ENCODE data around the gene RASSF3. TPM values are rescaled to one million over a fixed set of nuclear protein-coding genes. Genes with fewer than 3 reads are reported as not detected.
"Not testable (repeated sequence)": the region's sequence is repeated elsewhere in the genome, so short reads cannot be mapped to it uniquely, and the experiment has no call there.

RASSF3 gene
- total RNA-seq, 1 donor from 2014 or later = 35.8 TPM

DNA sequence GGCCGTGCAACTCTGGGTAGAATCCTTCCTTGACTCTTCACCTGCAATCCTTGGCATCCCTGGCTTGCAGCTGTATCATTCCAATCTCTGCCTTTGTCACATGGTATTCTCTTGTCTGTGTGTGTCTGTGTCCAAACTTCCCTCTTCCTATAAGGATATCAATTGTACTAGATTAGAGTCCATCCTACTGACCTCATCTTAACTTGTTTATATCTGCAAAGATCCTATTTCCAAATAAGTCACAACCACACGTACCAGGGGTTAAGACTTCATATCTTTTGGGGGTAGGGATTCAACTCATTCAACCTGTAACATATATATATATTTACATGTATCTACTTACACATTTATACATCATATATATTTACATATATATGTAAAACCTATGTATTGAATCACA lies 29.6 kb upstream of the RASSF3 start:
- DNase-seq (ENCODE audit: low spot score) = no peak
- peaks cover 12% of the 10 kb centered on the region for H3K4me1 Mint-ChIP-seq (ENCODE audit: low read depth)
- H3K4me3 Mint-ChIP-seq (ENCODE audit: low read depth) = no peak overlapping the region
- H3K9me3 Mint-ChIP-seq = peaks cover 5% of the 10 kb centered on the region
- H3K27me3 Mint-ChIP-seq (ENCODE audit: low read depth) = peaks cover 14% of the 10 kb centered on the region
- H3K36me3 Mint-ChIP-seq (ENCODE audit: low read depth) = no peaks in the 10 kb centered on the region
- intact Hi-C loops (cut with micrococcal nuclease) = no loop called here
- H3K27ac Mint-ChIP-seq = no peak overlapping the region

GRCh38 chr12:64582114-64582513 lies 28.2 kb upstream of the RASSF3 start:
- no peaks in the 10 kb centered on the region for H3K9me3 Mint-ChIP-seq
- H3K27me3 Mint-ChIP-seq (ENCODE audit: low read depth) = peaks cover 14% of the 10 kb centered on the region
- intact Hi-C loops (cut with micrococcal nuclease) = no loop called here
- DNase-seq (ENCODE audit: low spot score) = no peak
- H3K27ac Mint-ChIP-seq = no peak overlapping the region
- H3K36me3 Mint-ChIP-seq (ENCODE audit: low read depth) = no peaks in the 10 kb centered on the region
- H3K4me3 Mint-ChIP-seq (ENCODE audit: low read depth) = no peak overlapping the region
- H3K4me1 Mint-ChIP-seq (ENCODE audit: low read depth) = peaks cover 12% of the 10 kb centered on the region

GRCh38 chr12:64582862-64583261 lies 27.4 kb upstream of the RASSF3 start:
- H3K27ac Mint-ChIP-seq = no peak overlapping the region
- H3K9me3 Mint-ChIP-seq = no peaks in the 10 kb centered on the region
- H3K36me3 Mint-ChIP-seq (ENCODE audit: low read depth) = no peaks in the 10 kb centered on the region
- H3K27me3 Mint-ChIP-seq (ENCODE audit: low read depth) = peaks cover 18% of the 10 kb centered on the region
- DNase-seq (ENCODE audit: low spot score) = no peak
- intact Hi-C loops (cut with micrococcal nuclease) = no loop called here
- peaks cover 12% of the 10 kb centered on the region for H3K4me1 Mint-ChIP-seq (ENCODE audit: low read depth)
- H3K4me3 Mint-ChIP-seq (ENCODE audit: low read depth) = no peak overlapping the region

GRCh38 chr12:64583395-64583770 lies 26.9 kb upstream of the RASSF3 start:
- Mint-ChIP-seq H3K4me1 (ENCODE audit: low read depth) (peaks cover 12% of the 10 kb centered on the region), H3K27me3 (ENCODE audit: low read depth) (peaks cover 18% of the 10 kb centered on the region), H3K4me3 (ENCODE audit: low read depth) (peak overlapping the region; percentile 26)
- intact Hi-C loops (cut with micrococcal nuclease); H3K9me3 Mint-ChIP-seq; H3K36me3 Mint-ChIP-seq (ENCODE audit: low read depth); H3K27ac Mint-ChIP-seq; DNase-seq (ENCODE audit: low spot score): not testable (repeated sequence)

DNA sequence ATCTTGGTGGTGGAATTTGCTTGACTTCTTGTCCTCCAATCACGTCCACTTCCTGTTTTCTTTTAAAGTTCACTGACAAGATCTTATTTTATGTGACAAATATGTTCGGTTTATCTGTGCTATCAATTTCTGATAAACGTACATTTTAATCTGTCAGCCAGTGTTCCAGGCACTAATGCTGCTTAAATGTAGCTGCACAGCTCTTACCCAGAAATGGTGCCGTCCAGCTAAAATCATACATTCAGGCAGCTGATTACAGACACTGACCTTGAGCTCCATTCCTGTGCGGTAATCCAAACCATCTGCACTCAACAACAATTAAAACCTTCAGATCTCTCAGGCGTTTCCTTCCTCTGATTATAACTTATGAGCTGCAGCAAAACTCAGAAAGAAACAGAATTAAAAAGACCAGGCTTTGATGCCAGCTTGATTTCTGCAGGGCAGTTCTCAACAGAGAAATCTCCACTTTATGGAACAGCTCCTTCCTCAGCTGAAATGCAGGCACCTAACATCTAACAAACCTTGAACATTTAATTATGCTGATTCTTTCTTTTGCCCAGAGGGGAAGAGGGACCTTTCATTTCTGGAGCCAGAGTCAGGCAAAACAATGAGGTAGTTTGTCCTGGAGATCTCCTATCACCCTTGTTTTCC lies 26.4 kb upstream of the RASSF3 start:
- no peak overlapping the region for H3K27ac Mint-ChIP-seq
- peaks cover 12% of the 10 kb centered on the region for H3K4me1 Mint-ChIP-seq (ENCODE audit: low read depth)
- H3K9me3 Mint-ChIP-seq = no peaks in the 10 kb centered on the region
- peaks cover 18% of the 10 kb centered on the region for H3K27me3 Mint-ChIP-seq (ENCODE audit: low read depth)
- H3K4me3 Mint-ChIP-seq (ENCODE audit: low read depth) = peak overlapping the region; percentile 26
- DNase-seq (ENCODE audit: low spot score) = no peak
- intact Hi-C loops (cut with micrococcal nuclease) = no loop called here
- H3K36me3 Mint-ChIP-seq (ENCODE audit: low read depth) = no peaks in the 10 kb centered on the region

DNA sequence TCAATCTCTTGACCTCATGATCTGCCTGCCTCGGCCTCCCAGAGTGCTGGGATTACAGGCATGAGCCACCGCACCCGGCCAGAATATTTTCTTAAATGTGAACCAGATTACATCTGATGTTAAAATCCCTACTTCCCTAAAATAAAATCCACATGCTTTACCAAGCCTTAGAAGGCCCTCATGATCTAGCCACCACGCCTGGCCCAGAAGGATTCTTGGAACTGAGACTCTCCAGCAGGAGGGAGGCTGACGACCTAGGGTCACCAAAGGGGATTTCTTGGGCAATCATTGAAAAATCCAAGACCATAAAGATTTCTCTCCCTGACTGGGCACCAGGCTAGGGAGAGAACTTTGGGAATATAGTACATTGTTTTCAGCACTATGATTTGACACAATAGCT lies 25.2 kb upstream of the RASSF3 start:
- Mint-ChIP-seq H3K4me3 (ENCODE audit: low read depth) (no peak overlapping the region), H3K4me1 (ENCODE audit: low read depth) (peaks cover 12% of the 10 kb centered on the region), H3K36me3 (ENCODE audit: low read depth) (no peaks in the 10 kb centered on the region), H3K27ac (no peak overlapping the region), H3K9me3 (no peaks in the 10 kb centered on the region), H3K27me3 (ENCODE audit: low read depth) (peaks cover 18% of the 10 kb centered on the region)
- intact Hi-C loops (cut with micrococcal nuclease) = no loop called here
- DNase-seq (ENCODE audit: low spot score) = no peak

DNA sequence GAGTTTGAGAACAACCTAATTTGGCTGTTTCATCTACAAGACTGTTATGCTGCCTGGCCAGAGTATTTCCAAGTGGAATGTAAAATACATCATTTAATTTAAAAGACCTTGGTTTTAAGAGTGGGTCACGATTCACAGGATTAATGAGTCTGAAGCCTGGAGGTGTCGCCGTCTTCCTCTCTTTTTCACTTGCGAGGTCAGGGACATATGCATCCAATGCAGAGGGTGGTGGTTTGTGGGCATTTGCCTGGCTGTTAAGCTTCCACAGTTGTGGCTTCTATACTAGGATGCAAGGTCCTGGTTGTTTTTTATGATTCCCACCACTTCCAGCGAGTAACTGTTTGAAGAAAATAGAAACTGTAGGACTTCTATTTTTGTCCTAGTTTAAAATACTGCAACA lies 22.8 kb upstream of the RASSF3 start:
- Mint-ChIP-seq H3K4me1 (ENCODE audit: low read depth) (peaks cover 12% of the 10 kb centered on the region), H3K36me3 (ENCODE audit: low read depth) (no peaks in the 10 kb centered on the region), H3K27ac (no peak overlapping the region), H3K4me3 (ENCODE audit: low read depth) (no peak overlapping the region), H3K9me3 (no peaks in the 10 kb centered on the region), H3K27me3 (ENCODE audit: low read depth) (peaks cover 8% of the 10 kb centered on the region)
- DNase-seq (ENCODE audit: low spot score) = no peak
- intact Hi-C loops (cut with micrococcal nuclease) = no loop called here

DNA sequence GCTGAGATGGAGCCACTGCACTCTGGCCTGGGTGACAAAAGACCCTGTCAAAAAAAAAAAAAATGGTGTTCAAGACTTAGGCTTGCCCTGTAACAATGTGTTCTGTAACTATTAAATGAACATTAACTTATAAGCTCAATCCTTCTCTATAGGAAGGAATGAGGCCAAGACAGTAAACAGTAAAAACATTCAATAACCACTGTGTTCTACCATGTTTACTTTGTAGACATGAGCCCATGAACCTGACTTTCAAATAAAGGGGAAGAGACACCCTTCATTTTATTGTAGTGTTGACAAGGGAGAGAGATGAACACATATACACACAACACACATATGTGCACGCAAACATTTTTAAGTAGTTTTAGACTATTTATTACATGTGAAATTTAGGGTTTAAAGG lies 20.1 kb upstream of the RASSF3 start:
- DNase-seq (ENCODE audit: low spot score) = no peak
- intact Hi-C loops (cut with micrococcal nuclease) = no loop called here
- peaks cover 4% of the 10 kb centered on the region for H3K27me3 Mint-ChIP-seq (ENCODE audit: low read depth)
- no peak overlapping the region for H3K4me3 Mint-ChIP-seq (ENCODE audit: low read depth)
- no peaks in the 10 kb centered on the region for H3K4me1 Mint-ChIP-seq (ENCODE audit: low read depth)
- no peak overlapping the region for H3K27ac Mint-ChIP-seq
- H3K9me3 Mint-ChIP-seq = no peaks in the 10 kb centered on the region
- H3K36me3 Mint-ChIP-seq (ENCODE audit: low read depth) = no peaks in the 10 kb centered on the region

DNA sequence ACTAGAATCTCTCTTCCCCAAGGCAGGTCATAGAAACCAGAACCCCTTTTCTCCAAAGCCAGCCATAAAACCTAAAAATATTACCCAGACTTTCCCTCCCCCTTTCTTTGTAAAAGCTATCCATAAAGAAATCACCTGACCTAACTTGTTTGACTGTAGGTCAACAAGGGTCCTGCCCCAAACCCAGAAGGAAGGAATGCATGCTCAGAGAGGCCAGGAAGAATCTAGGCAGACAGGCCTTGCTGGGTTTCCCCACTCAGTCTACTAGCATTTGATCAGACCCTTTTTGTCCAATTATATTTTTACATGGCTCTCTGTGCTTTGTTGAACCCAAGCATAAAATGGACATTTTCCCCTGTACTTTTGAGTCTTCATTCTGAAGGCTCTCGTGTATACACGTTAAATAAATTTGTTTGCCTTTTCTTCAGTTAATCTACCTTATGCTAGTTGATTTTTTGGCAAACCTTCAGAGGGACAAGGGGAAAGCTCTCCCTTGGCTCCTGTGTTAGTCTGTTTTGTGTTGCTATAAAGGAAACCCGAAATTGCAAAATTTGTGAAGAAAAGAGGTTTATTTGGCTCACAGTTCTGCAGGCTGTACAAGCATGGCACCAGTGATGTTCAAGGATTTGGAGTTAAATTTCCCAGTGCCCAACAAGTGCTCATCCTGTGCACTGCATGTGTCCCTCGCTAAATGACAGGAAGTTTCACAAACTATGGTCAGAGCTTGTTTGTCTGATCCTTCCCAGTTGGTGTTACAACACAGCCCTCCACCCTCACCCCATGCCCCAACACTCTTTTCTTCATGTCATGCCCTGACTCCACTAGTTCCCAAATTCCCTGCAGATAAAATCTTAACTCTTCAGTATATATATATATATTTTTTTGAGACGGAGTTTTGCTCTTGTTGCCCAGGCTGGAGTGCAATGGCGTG lies 14.2 kb upstream of the RASSF3 start:
- no peak for DNase-seq (ENCODE audit: low spot score)
- H3K9me3 Mint-ChIP-seq = no peaks in the 10 kb centered on the region
- intact Hi-C loops (cut with micrococcal nuclease) = no loop called here
- peaks cover 17% of the 10 kb centered on the region for H3K4me1 Mint-ChIP-seq (ENCODE audit: low read depth)
- peaks cover 2% of the 10 kb centered on the region for H3K27me3 Mint-ChIP-seq (ENCODE audit: low read depth)
- no peak overlapping the region for H3K27ac Mint-ChIP-seq
- no peaks in the 10 kb centered on the region for H3K36me3 Mint-ChIP-seq (ENCODE audit: low read depth)
- H3K4me3 Mint-ChIP-seq (ENCODE audit: low read depth) = no peak overlapping the region

GRCh38 chr12:64598831-64599230 lies 11.5 kb upstream of the RASSF3 start:
- H3K4me1 Mint-ChIP-seq (ENCODE audit: low read depth) = peaks cover 17% of the 10 kb centered on the region
- no peaks in the 10 kb centered on the region for H3K9me3 Mint-ChIP-seq
- intact Hi-C loops (cut with micrococcal nuclease) = no loop called here
- H3K4me3 Mint-ChIP-seq (ENCODE audit: low read depth) = no peak overlapping the region
- no peak overlapping the region for H3K27ac Mint-ChIP-seq
- no peaks in the 10 kb centered on the region for H3K36me3 Mint-ChIP-seq (ENCODE audit: low read depth)
- H3K27me3 Mint-ChIP-seq (ENCODE audit: low read depth) = peaks cover 2% of the 10 kb centered on the region
- no peak for DNase-seq (ENCODE audit: low spot score)

DNA sequence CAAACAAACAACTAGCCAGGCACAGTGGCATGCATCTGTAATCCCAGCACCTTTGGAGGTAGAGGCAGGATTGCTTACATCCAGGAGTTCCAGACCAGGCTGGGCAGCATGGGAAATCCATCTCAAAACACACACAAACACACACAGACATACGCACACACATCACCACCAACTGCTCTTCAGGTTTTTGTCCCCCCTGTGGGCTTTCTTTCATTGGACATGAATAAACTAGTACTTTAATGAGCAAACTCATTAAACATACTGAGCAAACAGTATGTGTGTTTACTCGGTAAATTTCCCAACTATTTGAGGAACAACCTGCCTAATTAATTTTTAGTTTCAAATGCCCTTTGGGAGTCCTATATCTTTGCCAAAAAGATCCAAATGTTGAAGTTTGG lies 10.1 kb upstream of the RASSF3 start:
- no peak for DNase-seq (ENCODE audit: low spot score)
- Mint-ChIP-seq H3K9me3 (no peaks in the 10 kb centered on the region), H3K27me3 (ENCODE audit: low read depth) (peaks cover 2% of the 10 kb centered on the region), H3K27ac (no peak overlapping the region), H3K36me3 (ENCODE audit: low read depth) (no peaks in the 10 kb centered on the region), H3K4me3 (ENCODE audit: low read depth) (no peak overlapping the region), H3K4me1 (ENCODE audit: low read depth) (peaks cover 17% of the 10 kb centered on the region)
- intact Hi-C loops (cut with micrococcal nuclease) = no loop called here

- H3K4me1 Mint-ChIP-seq (ENCODE audit: low read depth) = peaks cover 11% of the 10 kb centered on the region
- intact Hi-C loops (cut with micrococcal nuclease) = no loop called here
- peaks cover 2% of the 10 kb centered on the region for H3K27me3 Mint-ChIP-seq (ENCODE audit: low read depth)
- H3K4me3 Mint-ChIP-seq (ENCODE audit: low read depth) = no peak overlapping the region
- no peaks in the 10 kb centered on the region for H3K9me3 Mint-ChIP-seq
- no peaks in the 10 kb centered on the region for H3K36me3 Mint-ChIP-seq (ENCODE audit: low read depth)
- no peak overlapping the region for H3K27ac Mint-ChIP-seq
- DNase-seq (ENCODE audit: low spot score) = no peak
Measured at GRCh38 chr12:64603183-64603841, 7.0 kb upstream of the RASSF3 start.

Data from activated T-helper 2 cell treated with anti-CD3 and anti-CD28 coated beads, Interferon-gamma antibody, Interleukin-2, Interleukin-4, amounts not matched to agents 10 μg/mL and 5 μg/mL and 100 μg/mL, durations not matched to agents 14 hours and 24 hours and 36 hours (primary cell).